Esophagus mucosa (tissue), 1 donor: ENCODE measurements around the gene NOL4L. TPM values are rescaled to one million over a fixed set of nuclear protein-coding genes. Genes with fewer than 3 reads are reported as not detected.
A peak's percentile ranks its signal among the peaks of the same experiment; 100 is the strongest.

Experiments
- ATAC-seq: fragments of 200-7000 bp; cut with Tn5 transposase; one replicate; pipeline ENCODE4 v1.9.1; 2020
- total RNA-seq: library from RNA; stranded (reverse); gene quantifications from one replicate; pipeline ENCODE4 v1.2.4, GENCODE V29; 2023
- donor health status: DM: yes; HTN: yes; CAD: no.

NOL4L gene
- total RNA-seq, 1 donor from 2014 or later: 2.0 TPM

- peak; percentile 16 for ATAC-seq
Measured at GRCh38 chr20:32482442-32483261, 102.5 kb downstream of the NOL4L start.

GRCh38 chr20:32482143-32482441, 103.0 kb downstream of the NOL4L start:
- no peak for ATAC-seq

GRCh38 chr20:32481311-32482142, 103.6 kb downstream of the NOL4L start:
- ATAC-seq: no peak

- no peak for ATAC-seq
Measured at GRCh38 chr20:32480371-32481241, 104.5 kb downstream of the NOL4L start.

GRCh38 chr20:32479697-32480171, 105.4 kb downstream of the NOL4L start:
- no peak for ATAC-seq

GRCh38 chr20:32479012-32479411, 106.1 kb downstream of the NOL4L start:
- ATAC-seq: no peak

- no peak for ATAC-seq
Measured at GRCh38 chr20:32478576-32478975, 106.6 kb downstream of the NOL4L start.

- no peak for ATAC-seq
Measured at GRCh38 chr20:32477594-32478512, 107.3 kb downstream of the NOL4L start.

- no peak for ATAC-seq
Measured at GRCh38 chr20:32476684-32477593, 108.2 kb downstream of the NOL4L start.

GRCh38 chr20:32474967-32475811, 109.9 kb downstream of the NOL4L start:
- peak; percentile 72 for ATAC-seq

- no peak for ATAC-seq
Measured at GRCh38 chr20:32474717-32474966, 110.5 kb downstream of the NOL4L start.

GRCh38 chr20:32474009-32474716, 111.0 kb downstream of the NOL4L start:
- no peak for ATAC-seq

GRCh38 chr20:32473231-32474008, 111.7 kb downstream of the NOL4L start:
- no peak for ATAC-seq

GRCh38 chr20:32472581-32473207, 112.4 kb downstream of the NOL4L start:
- ATAC-seq: no peak

- ATAC-seq: no peak
Measured at GRCh38 chr20:32470940-32471339, 114.2 kb downstream of the NOL4L start.

- peak; percentile 38 for ATAC-seq
Measured at GRCh38 chr20:32470025-32470861, 114.9 kb downstream of the NOL4L start.

GRCh38 chr20:32468860-32469259, 116.3 kb downstream of the NOL4L start:
- no peak for ATAC-seq
